A673 (cell line): ENCODE results near the gene CPXM2. TPM values are rescaled to one million over a fixed set of nuclear protein-coding genes. Genes with fewer than 3 reads are reported as not detected.

ENCODE experiments used
- BruUV-seq: library from RNA; stranded (reverse); fragments of 400-500 nt; replicated peaks from 2 replicates; lab custom pipeline; 2021; lab: Mats Ljungman, UMichigan
- CTCF ChIA-PET: fragments of 300-600 bp; sonication (Branson Sonifier 250); formaldehyde crosslinking; loops from one replicate; lab custom pipeline; 2022; ENCODE audit warnings: antibody characterized with exemption; lab: Charles Lee
- POLR2A ChIA-PET: fragments of 300-600 bp; sonication (Branson Sonifier 250); formaldehyde crosslinking; loops from one replicate; lab custom pipeline; 2022; ENCODE audit warnings: antibody characterized with exemption; ENCODE audit not compliant: low non-redundant PET; lab: Charles Lee
- DNase-seq: peaks from one replicate; pipeline ENCODE4 v3.0.0-alpha.2; 2015; ENCODE audit warnings: low spot score
- H3K27ac ChIP-seq: fragments of 200-600 bp; sonication (generic); 2 replicates; pipeline ENCODE4 v1.5.1; 2016; ENCODE audit warnings: mixed run types, low read depth, mild to moderate bottlenecking, mixed read lengths, antibody characterized with exemption, low read length; ENCODE audit not compliant: poor library complexity, severe bottlenecking
- H3K27me3 ChIP-seq: fragments of 200-600 bp; sonication (generic); replicated peaks from 2 replicates; pipeline ENCODE4 v1.6.1; 2017; ENCODE audit warnings: mixed run types, low read depth, mild to moderate bottlenecking, mixed read lengths, antibody characterized with exemption, low read length; ENCODE audit not compliant: insufficient read depth, poor library complexity
- H3K36me3 ChIP-seq: fragments of 200-600 bp; sonication (generic); 2 replicates; pipeline ENCODE4 v1.6.1; 2016; ENCODE audit warnings: mixed run types, mild to moderate bottlenecking, mixed read lengths, antibody characterized with exemption, low read length; ENCODE audit not compliant: insufficient read depth, poor library complexity, severe bottlenecking
- H3K4me1 ChIP-seq: fragments of 200-600 bp; sonication (generic); 2 replicates; pipeline ENCODE4 v1.6.1; 2017; ENCODE audit warnings: mixed run types, mild to moderate bottlenecking, mixed read lengths, antibody characterized with exemption, low read length; ENCODE audit not compliant: insufficient read depth, poor library complexity, severe bottlenecking
- H3K4me3 ChIP-seq: fragments of 200-600 bp; sonication (generic); 2 replicates; pipeline ENCODE4 v1.5.1; 2016; ENCODE audit warnings: low read depth, mixed run types, mild to moderate bottlenecking, mixed read lengths, low read length; ENCODE audit not compliant: poor library complexity, severe bottlenecking
- H3K9me3 ChIP-seq: fragments of 200-600 bp; sonication (generic); 2 replicates; pipeline ENCODE4 v1.6.1; 2016; ENCODE audit warnings: mixed run types, low read depth, mild to moderate bottlenecking, mixed read lengths, antibody characterized with exemption, low read length; ENCODE audit not compliant: poor library complexity, severe bottlenecking
- EZH2 ChIP-seq: fragments of 200-600 bp; sonication (generic); IDR thresholded peaks from 2 replicates; pipeline ENCODE4 v1.6.1; 2017; ENCODE audit warnings: borderline replicate concordance, low read depth, mild to moderate bottlenecking, mixed read lengths, antibody characterized with exemption, low read length; ENCODE audit not compliant: poor library complexity, severe bottlenecking
- intact Hi-C: fragments of 100-400 bp; cut with micrococcal nuclease; formaldehyde crosslinking; loops from one replicate; pipeline ENCODE4 v1.10.0; 2022; ENCODE audit not compliant: unreplicated experiment
- total RNA-seq: library from RNA; stranded (reverse); gene quantifications from 2 replicates; pipeline ENCODE4 v1.2.3, GENCODE V29; 2021
- TF ChIP-seq, protein P1 (sequence below): fragments of 300-800, 200-600 bp; sonication (generic); conservative IDR thresholded peaks from 2 replicates; pipeline ENCODE4 v1.5.1; 2017; ENCODE audit warnings: low read depth, mild to moderate bottlenecking, antibody characterized with exemption, low read length, moderate library complexity, mixed read lengths

Gene CPXM2
- total RNA-seq, 1 experiment from 2014 or later = not detected

DNA sequence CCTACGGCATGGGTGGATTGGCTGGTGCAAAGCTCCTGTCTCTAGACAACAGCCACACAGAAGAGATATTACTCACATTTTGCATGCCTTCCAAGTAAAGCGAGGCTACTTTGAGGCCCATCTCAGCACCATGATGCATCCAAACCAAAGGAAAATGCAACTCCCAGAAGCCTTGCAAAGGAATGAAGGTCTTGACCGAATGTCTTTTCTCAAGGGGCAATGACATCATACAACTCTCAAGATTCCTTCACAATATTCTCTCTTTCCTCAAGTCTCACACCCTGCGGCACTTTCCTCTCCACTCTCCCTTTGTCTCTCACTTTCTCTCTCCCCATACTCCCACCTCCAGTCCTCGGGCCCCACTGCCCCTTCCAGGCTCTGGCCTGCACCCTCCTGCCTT is 44.8 kb upstream of the CPXM2 start:
- no TSS peak for BruUV-seq
- ChIA-PET CTCF (no interaction called here), POLR2A (no interaction called here)
- H3K4me1 ChIP-seq = no peaks in the 10 kb centered on the region
- no peak for DNase-seq
- H3K4me3 ChIP-seq = no peak overlapping the region
- H3K27me3 ChIP-seq = no peaks in the 10 kb centered on the region
- no peaks in the 10 kb centered on the region for H3K36me3 ChIP-seq
- intact Hi-C loops = no loop called here
- no peak for TF ChIP-seq EZH2
- TF ChIP-seq, protein P1, sequence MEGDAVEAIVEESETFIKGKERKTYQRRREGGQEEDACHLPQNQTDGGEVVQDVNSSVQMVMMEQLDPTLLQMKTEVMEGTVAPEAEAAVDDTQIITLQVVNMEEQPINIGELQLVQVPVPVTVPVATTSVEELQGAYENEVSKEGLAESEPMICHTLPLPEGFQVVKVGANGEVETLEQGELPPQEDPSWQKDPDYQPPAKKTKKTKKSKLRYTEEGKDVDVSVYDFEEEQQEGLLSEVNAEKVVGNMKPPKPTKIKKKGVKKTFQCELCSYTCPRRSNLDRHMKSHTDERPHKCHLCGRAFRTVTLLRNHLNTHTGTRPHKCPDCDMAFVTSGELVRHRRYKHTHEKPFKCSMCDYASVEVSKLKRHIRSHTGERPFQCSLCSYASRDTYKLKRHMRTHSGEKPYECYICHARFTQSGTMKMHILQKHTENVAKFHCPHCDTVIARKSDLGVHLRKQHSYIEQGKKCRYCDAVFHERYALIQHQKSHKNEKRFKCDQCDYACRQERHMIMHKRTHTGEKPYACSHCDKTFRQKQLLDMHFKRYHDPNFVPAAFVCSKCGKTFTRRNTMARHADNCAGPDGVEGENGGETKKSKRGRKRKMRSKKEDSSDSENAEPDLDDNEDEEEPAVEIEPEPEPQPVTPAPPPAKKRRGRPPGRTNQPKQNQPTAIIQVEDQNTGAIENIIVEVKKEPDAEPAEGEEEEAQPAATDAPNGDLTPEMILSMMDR = no peak
- H3K9me3 ChIP-seq = no peaks in the 10 kb centered on the region
- H3K27ac ChIP-seq = no peak overlapping the region

GRCh38 chr10:123935680-123936079 is 44.1 kb upstream of the CPXM2 start:
- Histone ChIP-seq H3K27ac (no peak overlapping the region), H3K4me1 (no peaks in the 10 kb centered on the region), H3K27me3 (no peaks in the 10 kb centered on the region), H3K4me3 (no peak overlapping the region), H3K36me3 (no peaks in the 10 kb centered on the region), H3K9me3 (no peaks in the 10 kb centered on the region)
- no peak for TF ChIP-seq EZH2
- TF ChIP-seq, protein P1 = no peak
- DNase-seq = no peak
- ChIA-PET CTCF (no interaction called here), POLR2A (no interaction called here)
- no TSS peak for BruUV-seq
- intact Hi-C loops = no loop called here

DNA sequence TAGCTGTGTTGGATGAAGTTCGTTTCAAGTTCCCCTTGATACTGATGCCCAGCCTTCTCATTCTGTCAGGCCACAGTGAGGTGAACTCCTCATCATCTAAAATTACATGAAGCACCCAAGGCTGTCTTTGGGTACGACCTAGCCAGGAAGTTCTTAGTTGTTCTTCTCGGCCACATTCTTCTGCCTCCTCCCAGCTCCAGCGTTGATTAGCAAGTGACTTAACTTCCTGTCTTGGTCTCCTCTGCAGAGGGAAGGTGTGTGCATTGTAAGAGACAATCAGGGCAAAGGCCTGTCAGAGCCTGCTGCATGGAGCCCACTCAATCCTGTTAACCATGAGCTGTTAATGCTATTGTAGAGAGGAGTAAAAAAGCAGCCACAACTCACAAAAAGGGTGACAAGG is 43.2 kb upstream of the CPXM2 start:
- BruUV-seq = no TSS peak
- H3K36me3 ChIP-seq = no peaks in the 10 kb centered on the region
- ChIA-PET CTCF (no interaction called here), POLR2A (no interaction called here)
- TF ChIP-seq, protein P1 = no peak
- no peak for TF ChIP-seq EZH2
- no peaks in the 10 kb centered on the region for H3K27me3 ChIP-seq
- intact Hi-C loops = no loop called here
- DNase-seq = no peak
- no peak overlapping the region for H3K4me3 ChIP-seq
- no peak overlapping the region for H3K27ac ChIP-seq
- H3K4me1 ChIP-seq = no peaks in the 10 kb centered on the region
- no peaks in the 10 kb centered on the region for H3K9me3 ChIP-seq
